ENCODE results near the gene CCNH.

DNA sequence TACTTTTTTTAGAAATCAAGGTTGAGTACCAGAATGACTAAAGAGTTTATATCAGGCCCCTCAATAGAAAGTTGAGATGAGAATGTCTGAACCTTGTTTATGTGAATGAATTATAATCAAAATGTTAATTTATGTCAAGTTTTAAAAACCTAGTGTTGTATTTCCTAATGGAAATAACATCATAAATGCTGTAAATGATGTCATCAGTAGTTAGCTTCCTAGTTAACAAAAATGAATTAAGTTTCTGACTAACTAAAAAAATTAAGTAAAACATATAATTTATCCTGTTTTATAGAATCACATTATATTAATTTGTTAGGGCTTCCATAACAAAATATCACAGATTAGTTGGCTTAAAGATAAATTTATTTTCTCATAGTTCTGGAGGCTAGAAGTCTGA lies 45.0 kb upstream of the CCNH start:
- TF ChIP-seq, protein P1, sequence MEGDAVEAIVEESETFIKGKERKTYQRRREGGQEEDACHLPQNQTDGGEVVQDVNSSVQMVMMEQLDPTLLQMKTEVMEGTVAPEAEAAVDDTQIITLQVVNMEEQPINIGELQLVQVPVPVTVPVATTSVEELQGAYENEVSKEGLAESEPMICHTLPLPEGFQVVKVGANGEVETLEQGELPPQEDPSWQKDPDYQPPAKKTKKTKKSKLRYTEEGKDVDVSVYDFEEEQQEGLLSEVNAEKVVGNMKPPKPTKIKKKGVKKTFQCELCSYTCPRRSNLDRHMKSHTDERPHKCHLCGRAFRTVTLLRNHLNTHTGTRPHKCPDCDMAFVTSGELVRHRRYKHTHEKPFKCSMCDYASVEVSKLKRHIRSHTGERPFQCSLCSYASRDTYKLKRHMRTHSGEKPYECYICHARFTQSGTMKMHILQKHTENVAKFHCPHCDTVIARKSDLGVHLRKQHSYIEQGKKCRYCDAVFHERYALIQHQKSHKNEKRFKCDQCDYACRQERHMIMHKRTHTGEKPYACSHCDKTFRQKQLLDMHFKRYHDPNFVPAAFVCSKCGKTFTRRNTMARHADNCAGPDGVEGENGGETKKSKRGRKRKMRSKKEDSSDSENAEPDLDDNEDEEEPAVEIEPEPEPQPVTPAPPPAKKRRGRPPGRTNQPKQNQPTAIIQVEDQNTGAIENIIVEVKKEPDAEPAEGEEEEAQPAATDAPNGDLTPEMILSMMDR (conservative IDR thresholded peaks at IDR 0.05; ENCODE audit: low read depth in 2 of 2) = no peak
- TF ChIP-seq POLR2AphosphoS5 (IDR thresholded peaks at IDR 0.05; ENCODE audit: low read depth) (no peak), CREB1 (CRISPR knock-in tag; IDR thresholded peaks at IDR 0.05; ENCODE audit: low read depth) (no peak), EZH2 (IDR thresholded peaks at IDR 0.05; ENCODE audit: low read depth, unreplicated experiment) (no peak), NANOG (IDR thresholded peaks at IDR 0.05; ENCODE audit: borderline replicate concordance) (no peak), EZH2phosphoT487 (IDR thresholded peaks at IDR 0.05; ENCODE audit: unreplicated experiment) (no peak)
- TF ChIP-seq, protein P2, sequence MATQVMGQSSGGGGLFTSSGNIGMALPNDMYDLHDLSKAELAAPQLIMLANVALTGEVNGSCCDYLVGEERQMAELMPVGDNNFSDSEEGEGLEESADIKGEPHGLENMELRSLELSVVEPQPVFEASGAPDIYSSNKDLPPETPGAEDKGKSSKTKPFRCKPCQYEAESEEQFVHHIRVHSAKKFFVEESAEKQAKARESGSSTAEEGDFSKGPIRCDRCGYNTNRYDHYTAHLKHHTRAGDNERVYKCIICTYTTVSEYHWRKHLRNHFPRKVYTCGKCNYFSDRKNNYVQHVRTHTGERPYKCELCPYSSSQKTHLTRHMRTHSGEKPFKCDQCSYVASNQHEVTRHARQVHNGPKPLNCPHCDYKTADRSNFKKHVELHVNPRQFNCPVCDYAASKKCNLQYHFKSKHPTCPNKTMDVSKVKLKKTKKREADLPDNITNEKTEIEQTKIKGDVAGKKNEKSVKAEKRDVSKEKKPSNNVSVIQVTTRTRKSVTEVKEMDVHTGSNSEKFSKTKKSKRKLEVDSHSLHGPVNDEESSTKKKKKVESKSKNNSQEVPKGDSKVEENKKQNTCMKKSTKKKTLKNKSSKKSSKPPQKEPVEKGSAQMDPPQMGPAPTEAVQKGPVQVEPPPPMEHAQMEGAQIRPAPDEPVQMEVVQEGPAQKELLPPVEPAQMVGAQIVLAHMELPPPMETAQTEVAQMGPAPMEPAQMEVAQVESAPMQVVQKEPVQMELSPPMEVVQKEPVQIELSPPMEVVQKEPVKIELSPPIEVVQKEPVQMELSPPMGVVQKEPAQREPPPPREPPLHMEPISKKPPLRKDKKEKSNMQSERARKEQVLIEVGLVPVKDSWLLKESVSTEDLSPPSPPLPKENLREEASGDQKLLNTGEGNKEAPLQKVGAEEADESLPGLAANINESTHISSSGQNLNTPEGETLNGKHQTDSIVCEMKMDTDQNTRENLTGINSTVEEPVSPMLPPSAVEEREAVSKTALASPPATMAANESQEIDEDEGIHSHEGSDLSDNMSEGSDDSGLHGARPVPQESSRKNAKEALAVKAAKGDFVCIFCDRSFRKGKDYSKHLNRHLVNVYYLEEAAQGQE (IDR thresholded peaks at IDR 0.05; ENCODE audit: unreplicated experiment) = no peak
- TF ChIP-seq, protein P3, sequence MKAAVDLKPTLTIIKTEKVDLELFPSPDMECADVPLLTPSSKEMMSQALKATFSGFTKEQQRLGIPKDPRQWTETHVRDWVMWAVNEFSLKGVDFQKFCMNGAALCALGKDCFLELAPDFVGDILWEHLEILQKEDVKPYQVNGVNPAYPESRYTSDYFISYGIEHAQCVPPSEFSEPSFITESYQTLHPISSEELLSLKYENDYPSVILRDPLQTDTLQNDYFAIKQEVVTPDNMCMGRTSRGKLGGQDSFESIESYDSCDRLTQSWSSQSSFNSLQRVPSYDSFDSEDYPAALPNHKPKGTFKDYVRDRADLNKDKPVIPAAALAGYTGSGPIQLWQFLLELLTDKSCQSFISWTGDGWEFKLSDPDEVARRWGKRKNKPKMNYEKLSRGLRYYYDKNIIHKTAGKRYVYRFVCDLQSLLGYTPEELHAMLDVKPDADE (IDR thresholded peaks at IDR 0.05) = no peak

Data from GM23338 (cell line).